Measurements from ENCODE around the gene OR10G8.

Gene OR10G8

DNA sequence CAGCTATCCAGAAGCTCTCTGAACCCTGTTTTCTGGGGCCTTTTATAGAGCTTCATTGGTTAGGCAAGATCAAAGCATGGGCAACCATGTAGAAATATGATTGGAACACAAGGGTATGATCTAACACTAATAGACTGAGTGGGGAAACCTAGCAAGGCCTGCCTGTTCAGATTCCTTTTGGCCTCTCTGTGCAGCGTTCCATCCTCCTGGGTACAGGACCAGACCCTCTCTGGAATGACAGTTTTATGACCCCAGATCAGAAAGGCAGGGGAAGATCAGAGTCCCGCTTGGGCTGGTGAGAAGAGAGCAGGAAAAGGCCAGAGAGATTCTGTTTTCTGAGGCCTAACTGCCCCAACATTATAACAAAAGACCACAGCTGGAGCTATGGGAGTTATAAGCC is 52.0 kb downstream of the OR10G8 start:
- H3K27ac ChIP-seq (ENCODE audit: low read depth, low read length), result no peak overlapping the region
- H3K27me3 ChIP-seq (ENCODE audit: control insufficient read depth, insufficient read depth, low read length), result no peaks in the 10 kb centered on the region
- H3K4me3 ChIP-seq (ENCODE audit: low read depth, low read length), result no peak overlapping the region
- no peaks in the 10 kb centered on the region for H3K36me3 ChIP-seq (ENCODE audit: control insufficient read depth, insufficient read depth, low read length)
- H3K4me1 ChIP-seq (ENCODE audit: control insufficient read depth, insufficient read depth, low read length), result no peaks in the 10 kb centered on the region
- H3K9me3 ChIP-seq (ENCODE audit: control insufficient read depth, insufficient read depth, low read length), result no peaks in the 10 kb centered on the region
- no peak overlapping the region for H3K9ac ChIP-seq (ENCODE audit: low read depth, low read length)

DNA sequence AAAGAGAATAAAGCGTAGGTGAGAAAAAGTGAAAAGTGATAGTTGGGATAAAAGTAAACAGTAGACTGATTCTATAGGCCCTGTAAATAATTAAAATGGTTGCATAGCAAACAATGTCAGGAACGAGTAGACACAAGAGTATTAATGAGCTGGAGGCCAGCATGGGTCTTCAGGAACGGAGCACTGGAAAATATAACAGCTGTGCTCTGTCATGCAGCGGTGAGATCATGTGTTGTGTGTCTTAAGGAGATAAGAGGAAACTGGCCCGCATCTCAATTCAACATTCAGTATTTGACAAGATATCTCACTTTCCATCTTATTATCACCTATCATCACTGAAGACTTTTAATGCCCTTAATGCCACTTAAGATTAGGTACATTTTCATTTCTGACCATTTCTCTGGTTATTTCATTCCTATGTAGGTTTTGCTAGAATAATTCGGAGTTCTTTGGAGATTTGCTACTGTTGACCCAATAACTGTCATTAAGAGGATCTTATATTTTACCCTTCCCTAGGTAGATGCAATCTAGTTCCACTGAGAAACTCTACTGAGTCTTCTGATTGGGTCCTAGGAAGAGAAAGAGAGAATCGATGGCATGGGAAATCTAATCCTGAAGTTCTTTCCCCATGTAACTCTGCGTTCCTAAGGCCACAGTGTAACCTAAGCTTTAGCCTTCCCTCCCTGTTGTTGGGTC is 53.2 kb downstream of the OR10G8 start:
- Histone ChIP-seq H3K9ac (ENCODE audit: low read depth, low read length) (no peak overlapping the region), H3K4me3 (ENCODE audit: low read depth, low read length) (no peak overlapping the region), H3K9me3 (ENCODE audit: control insufficient read depth, insufficient read depth, low read length) (no peaks in the 10 kb centered on the region), H3K27ac (ENCODE audit: low read depth, low read length) (no peak overlapping the region), H3K4me1 (ENCODE audit: control insufficient read depth, insufficient read depth, low read length) (no peaks in the 10 kb centered on the region), H3K27me3 (ENCODE audit: control insufficient read depth, insufficient read depth, low read length) (no peaks in the 10 kb centered on the region), H3K36me3 (ENCODE audit: control insufficient read depth, insufficient read depth, low read length) (no peaks in the 10 kb centered on the region)
